SH-SY5Y (cell line): ENCODE measurements around the gene YIPF3.

ENCODE experiments used
- GATA2 ChIP-seq: IDR thresholded peaks from 2 replicates; pipeline ENCODE4 v1.6.1; 2011; ENCODE audit warnings: mild to moderate bottlenecking, low read depth, low read length
- GATA3 ChIP-seq: IDR thresholded peaks from 2 replicates; pipeline ENCODE4 v1.6.1; 2011; ENCODE audit warnings: low read depth, mild to moderate bottlenecking, low read length, moderate library complexity

Gene YIPF3

DNA sequence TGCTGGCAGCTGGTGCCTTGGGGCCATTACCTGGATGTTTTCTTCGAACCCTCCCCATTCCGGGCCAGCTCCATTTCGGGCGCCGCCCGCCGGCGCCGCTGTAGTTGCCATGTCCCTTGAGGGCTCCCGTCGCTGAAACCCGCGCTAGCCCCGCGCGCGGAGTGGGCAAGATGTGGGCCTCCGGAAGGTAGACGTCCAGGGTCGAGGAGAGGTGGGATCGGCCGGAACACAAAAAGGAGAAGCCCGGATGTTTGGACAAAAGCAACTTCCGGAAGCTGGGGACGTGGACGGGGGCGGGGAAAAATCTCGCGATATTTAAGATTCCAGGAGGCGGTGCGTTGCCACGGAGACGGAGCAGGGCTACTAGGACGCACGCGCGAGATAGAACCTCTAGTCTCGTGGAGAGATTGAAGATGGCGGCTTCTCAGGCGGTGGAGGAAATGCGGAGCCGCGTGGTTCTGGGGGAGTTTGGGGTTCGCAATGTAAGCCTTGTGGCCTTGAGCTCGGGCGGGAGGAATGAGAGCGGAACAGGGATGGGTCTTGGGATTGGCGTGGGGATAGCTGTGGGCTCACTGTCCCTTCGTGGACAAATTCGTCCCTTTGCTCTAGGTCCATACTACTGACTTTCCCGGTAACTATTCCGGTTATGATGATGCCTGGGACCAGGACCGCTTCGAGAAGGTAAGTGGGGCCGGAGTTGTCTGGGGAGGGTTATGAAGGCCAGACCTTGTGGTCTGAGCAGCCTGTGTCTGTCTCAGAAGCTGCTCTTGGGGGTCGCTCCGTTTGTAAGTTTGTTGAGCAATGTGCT lies at the start of gene YIPF3, which contains the start of gene POLR1C:
Gene YIPF3, minus strand, starts transcription at position 230 of the 808 bp plus-strand sequence. Its CDS starts 119 bp downstream, at position 111.
Gene POLR1C, plus strand, starts transcription at position 393 of the 808 bp plus-strand sequence. Its CDS starts 21 bp downstream, at position 414.
- TF ChIP-seq GATA2, result peak; percentile 19; the same call in 1 of the 2 replicates
- TF ChIP-seq GATA3, result no peak

DNA sequence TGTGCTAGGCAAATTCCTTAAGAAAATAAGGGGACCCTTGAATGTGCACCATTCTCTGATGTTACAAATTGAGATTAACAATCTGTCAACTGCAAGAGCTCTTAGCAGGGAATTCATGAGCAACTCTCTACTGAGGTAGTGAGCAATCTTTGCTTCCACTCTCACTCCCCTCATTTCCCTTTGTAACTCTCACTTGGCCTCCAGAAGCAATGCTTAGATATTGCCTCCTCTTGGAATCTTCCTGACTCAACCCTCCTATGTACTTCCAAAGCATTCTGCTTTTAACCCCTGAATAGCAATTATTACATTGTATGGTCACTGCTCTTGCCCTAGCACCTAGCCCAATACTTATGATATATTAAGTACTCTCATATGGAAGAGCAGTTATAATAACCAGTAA lies 42.6 kb upstream of the YIPF3 start:
- TF ChIP-seq GATA2 (no peak), GATA3 (no peak)

DNA sequence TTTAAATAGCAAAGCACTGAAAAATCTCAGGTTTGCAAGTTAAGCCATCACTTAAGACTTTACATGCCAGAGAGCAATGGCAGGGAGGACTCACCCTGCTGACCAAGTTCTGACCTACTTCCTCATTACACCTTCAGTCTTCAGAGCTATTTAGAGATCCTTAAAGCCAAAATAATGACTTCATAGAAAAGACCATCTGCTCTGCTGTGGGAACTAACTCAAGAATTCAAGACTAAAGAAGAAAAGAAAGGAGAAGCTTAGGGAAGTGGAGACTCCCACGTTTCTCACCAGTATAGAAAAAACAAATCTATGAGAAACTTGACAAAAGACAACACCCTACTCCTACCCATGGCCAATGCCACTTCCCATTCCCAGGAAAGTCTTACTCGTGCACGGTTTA lies 30.5 kb upstream of the YIPF3 start:
- TF ChIP-seq GATA3, result no peak
- no peak for TF ChIP-seq GATA2

- TF ChIP-seq GATA3 (no peak), GATA2 (no peak)
Measured at GRCh38 chr6:43544461-43544860, 27.7 kb upstream of the YIPF3 start.

DNA sequence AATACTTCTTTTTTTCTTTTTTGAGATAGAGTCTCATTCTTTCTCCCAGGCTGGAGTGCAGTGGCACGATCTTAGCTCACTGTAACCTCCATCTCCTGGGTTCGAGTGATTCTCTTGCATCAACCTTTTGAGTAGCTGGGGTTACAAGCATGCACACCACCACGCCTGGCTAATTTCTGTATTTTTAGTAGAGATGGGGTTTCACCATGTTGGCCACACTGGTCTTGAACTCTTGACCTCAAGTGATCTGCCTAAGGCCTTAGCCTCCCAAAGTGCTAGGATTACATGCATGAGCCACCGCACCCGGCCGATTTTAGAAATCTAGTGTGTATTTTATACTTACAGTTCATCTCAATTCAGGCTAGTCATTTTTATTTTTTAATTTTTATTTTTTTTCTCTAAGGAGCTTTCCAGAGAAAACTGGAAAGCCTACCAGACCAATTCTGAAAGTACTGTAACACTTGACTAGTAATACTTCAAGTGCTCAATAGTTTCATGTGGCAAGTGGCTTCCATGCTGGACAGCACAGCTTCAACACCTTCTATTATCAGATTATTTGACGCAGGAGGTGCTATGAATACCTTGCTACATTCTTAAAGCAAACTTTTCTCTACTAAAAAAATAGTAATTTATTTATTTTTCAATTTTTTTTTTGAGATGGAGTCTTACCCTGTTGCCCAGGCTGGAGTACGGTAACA lies 25.2 kb upstream of the YIPF3 start:
- no peak for TF ChIP-seq GATA2
- TF ChIP-seq GATA3, result no peak

DNA sequence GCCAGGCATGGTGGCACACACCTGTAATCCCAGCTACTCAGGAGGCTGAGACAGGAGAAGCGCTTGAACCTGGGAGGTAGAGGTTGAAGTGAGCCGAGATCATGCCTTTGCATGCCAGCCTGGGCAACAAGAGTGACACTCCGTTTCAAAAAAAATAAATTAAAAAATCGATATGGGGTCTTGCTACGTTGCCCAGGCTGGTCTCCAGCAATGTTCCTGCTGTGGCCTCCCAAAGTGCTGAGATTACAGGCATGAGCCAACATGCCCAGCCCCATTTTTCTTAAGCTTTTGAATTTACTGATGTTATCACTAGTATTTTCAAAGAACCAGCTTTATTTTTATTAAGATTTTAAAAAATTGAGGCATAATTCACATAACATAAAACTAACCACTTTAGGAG lies 23.8 kb upstream of the YIPF3 start:
- TF ChIP-seq GATA2 (no peak), GATA3 (no peak)

- no peak for TF ChIP-seq GATA2
- TF ChIP-seq GATA3, result no peak
Measured at GRCh38 chr6:43532201-43532600, 15.5 kb upstream of the YIPF3 start.

DNA sequence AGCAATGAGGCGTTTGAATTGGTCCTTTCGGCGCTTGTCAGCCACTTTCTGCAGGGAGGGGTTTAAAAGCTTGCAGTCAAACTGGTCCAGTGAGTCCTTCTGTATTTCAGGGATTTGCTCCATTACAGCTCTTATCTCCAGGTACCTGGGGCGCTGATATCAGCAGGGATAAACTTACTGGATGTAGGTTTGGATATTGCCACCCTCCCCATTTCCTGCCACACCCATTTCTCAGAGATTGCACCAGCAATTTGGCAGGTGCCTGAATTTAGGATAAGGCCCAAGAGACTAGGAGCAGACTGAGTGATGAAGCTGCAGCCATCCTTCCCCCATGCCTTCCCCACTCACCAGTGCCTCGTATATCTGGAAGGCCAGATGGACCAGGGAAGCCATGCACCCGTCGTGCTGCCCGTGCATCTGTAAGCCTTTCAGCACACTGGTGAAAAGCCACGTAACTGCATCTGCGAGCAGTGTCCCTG lies 7.8 kb upstream of the YIPF3 start:
- TF ChIP-seq GATA2 (no peak), GATA3 (no peak)

GRCh38 chr6:43523284-43523683 lies 6.6 kb upstream of the YIPF3 start:
- TF ChIP-seq GATA3, result no peak

- TF ChIP-seq GATA2 (no peak), GATA3 (no peak)
Measured at GRCh38 chr6:43522547-43523261, 6.0 kb upstream of the YIPF3 start.

DNA sequence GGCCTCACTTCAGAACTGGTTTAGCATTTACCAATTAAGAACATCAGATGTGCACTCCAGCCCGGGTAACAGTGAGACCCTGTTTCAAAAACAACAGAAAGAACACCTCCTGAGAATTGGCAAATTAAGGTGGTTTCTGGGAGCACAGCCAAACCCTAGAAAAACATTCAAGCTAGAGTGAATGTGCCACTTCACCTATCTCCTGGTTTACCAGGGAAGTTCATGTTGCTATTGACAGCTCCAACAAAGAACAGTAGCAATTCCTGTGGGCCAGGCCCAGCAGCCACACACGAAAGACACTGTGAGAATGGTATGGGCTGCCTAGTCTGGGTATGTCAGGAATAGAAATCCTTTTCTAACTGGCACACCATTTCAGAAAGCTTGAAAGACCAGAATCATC lies 5.1 kb upstream of the YIPF3 start:
- TF ChIP-seq GATA3, result no peak
- no peak for TF ChIP-seq GATA2

DNA sequence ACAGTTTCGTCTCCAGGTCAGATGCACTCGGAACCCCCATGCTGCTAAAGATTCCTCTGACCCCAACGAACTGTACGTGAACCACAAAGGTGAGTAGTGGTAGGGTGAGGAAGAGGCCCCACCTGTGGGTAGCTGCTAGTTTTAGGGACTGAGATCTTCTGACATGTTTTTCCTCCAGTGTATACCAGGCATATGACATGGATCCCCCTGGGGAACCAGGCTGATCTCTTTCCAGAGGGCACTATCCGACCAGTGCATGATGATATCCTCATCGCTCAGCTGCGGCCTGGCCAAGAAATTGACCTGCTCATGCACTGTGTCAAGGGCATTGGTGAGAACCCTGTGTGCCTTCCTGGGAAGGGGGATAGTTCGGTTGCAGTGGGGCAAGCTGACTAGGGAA lies 3.4 kb upstream of the YIPF3 start:
- TF ChIP-seq GATA3 (no peak), GATA2 (no peak)

- TF ChIP-seq GATA3, result no peak
- no peak for TF ChIP-seq GATA2
Measured at GRCh38 chr6:43517505-43518357, 1.0 kb upstream of the YIPF3 start.

- TF ChIP-seq GATA3, result no peak
- TF ChIP-seq GATA2, result no peak
Measured at GRCh38 chr6:43516367-43516696, 394 bp downstream of the YIPF3 start.

GRCh38 chr6:43515808-43516207 lies 918 bp downstream of the YIPF3 start:
- no peak for TF ChIP-seq GATA3
- no peak for TF ChIP-seq GATA2
